AG04450 (cell line): ENCODE results near the gene TRIM28. TPM values are rescaled to one million over a fixed set of nuclear protein-coding genes. Genes with fewer than 3 reads are reported as not detected.
A peak's percentile ranks its signal among the peaks of the same experiment; 100 is the strongest.

Experiments
- CTCF ChIA-PET: fragments of 300-600, 350-600 bp; formaldehyde crosslinking; extraction: SDS; loops from one replicate; lab custom pipeline; 2022; ENCODE audit warnings: antibody characterized with exemption, inconsistent platforms; lab: Charles Lee
- POLR2A ChIA-PET: fragments of 350-600 bp; formaldehyde crosslinking; extraction: SDS; loops from one replicate; lab custom pipeline; 2021; ENCODE audit warnings: antibody characterized with exemption, inconsistent platforms; lab: Yijun Ruan, JAX
- DNase-seq: peaks from one replicate; pipeline ENCODE4 v3.0.0-alpha.2; 2011; ENCODE audit warnings: low read depth, low spot score
- H3K27ac ChIP-seq: one replicate; pipeline ENCODE4 v1.5.1; 2012; ENCODE audit warnings: low read depth, low read length, control low read depth
- H3K27me3 ChIP-seq: one replicate; pipeline ENCODE4 v1.6.0; 2012; ENCODE audit warnings: low read length; ENCODE audit not compliant: control insufficient read depth, insufficient read depth
- H3K4me3 ChIP-seq: 2 replicates; pipeline ENCODE4 v1.5.1; 2011; ENCODE audit warnings: mild to moderate bottlenecking, low read depth, low read length, control low read depth
- H3K9me3 ChIP-seq: 2 replicates; pipeline ENCODE4 v1.5.1; 2012; ENCODE audit warnings: low read length; ENCODE audit not compliant: control insufficient read depth, insufficient read depth
- polyA plus RNA-seq: library from polyadenylated mRNA; depleted of rRNA; stranded (reverse); fragments of >200 nt; gene quantifications from 2 replicates; pipeline ENCODE4 v1.2.3, GENCODE V29; 2011
- TF ChIP-seq, protein P1 (sequence below): IDR thresholded peaks from 2 replicates; pipeline ENCODE4 v1.5.1; 2011; ENCODE audit warnings: low read depth, low read length, control low read depth, inconsistent platforms

Gene TRIM28
- polyA plus RNA-seq, 1 experiment, result 313 TPM

DNA sequence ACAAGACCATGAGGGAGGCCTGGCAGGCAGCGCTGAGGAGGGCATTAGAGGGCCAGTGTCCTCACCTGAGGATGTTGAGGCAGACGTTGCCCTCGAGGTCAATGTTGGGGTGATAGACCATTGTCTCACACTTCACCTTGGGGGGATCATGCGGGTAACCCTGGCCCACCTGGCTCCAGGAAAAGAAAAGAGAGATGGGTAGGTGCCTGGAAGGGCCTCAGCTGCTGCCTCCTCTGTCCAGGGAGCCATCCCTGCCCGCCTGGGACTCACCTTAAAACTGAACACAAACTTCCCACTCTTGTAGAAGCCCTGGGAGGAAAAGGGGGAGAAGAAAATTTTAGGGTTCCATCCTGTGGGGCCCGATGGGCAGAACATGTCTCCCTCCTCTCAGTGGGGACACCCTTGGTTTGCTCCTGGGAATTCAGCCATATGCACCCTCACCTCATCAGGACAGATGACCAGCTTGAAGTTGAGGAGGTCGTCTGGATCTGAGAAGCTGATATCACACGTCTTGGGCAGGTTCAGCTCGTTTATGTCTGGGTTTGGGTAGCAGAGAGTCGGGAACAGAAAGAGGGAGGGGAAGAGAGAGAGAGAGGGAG is 12.9 kb downstream of the TRIM28 start:
- no peak for DNase-seq
- H3K27ac ChIP-seq, result peak overlapping the region; percentile 39
- POLR2A ChIA-PET, result interaction anchor here (1.0 to 1.1 kb wide), 2 partner anchors 13 to 37 kb away, joined by 3 to 5 read pairs; partner anchors contain the start of genes TRIM28 and ZBTB45

DNA sequence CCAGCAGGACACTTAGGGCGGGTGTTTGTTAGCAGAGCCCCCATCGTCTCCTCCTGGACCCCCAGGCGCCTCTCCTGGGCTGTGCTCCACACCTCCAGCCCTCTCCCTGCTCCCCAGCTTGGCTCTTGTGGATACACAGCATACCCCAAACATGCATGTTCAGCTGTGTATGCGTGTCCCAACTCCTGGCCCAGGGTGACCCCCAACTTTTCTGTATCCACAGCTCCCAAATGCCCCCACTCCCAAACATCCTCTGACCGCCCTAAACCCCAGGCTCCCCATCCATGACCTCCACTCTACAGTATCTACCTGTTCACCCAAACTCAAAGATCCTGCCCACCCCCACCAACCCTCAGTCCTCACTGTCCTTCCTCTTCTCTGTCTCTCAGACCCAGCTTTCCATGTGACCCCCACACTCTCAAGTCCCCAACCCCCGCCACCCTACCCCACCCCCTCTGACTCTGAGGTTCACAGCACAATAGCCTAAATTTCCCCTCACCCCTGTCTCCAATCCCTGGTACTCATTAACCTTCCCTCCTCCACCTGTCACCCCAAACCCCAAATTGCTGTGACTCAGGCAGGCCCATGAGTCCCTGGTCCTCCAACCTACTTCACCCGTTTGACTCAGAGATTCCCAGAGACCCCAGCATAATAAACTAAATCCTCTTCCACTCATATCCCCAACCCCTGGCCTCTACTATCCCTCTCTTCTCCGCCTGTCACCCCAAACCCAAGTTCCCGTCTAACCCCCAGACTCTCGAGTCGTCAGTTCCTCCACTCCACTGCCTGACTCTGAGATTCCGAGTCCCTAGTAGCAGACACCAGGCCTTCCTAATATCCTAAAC is 13.6 kb downstream of the TRIM28 start:
- TF ChIP-seq, protein P1, sequence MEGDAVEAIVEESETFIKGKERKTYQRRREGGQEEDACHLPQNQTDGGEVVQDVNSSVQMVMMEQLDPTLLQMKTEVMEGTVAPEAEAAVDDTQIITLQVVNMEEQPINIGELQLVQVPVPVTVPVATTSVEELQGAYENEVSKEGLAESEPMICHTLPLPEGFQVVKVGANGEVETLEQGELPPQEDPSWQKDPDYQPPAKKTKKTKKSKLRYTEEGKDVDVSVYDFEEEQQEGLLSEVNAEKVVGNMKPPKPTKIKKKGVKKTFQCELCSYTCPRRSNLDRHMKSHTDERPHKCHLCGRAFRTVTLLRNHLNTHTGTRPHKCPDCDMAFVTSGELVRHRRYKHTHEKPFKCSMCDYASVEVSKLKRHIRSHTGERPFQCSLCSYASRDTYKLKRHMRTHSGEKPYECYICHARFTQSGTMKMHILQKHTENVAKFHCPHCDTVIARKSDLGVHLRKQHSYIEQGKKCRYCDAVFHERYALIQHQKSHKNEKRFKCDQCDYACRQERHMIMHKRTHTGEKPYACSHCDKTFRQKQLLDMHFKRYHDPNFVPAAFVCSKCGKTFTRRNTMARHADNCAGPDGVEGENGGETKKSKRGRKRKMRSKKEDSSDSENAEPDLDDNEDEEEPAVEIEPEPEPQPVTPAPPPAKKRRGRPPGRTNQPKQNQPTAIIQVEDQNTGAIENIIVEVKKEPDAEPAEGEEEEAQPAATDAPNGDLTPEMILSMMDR, result no peak
- CTCF ChIA-PET, result interaction anchor here (0.9 to 1.9 kb wide), 2 partner anchors 38 kb away, joined by 3 to 5 read pairs; partner anchors contain the start of gene ZBTB45
- Histone ChIP-seq H3K9me3 (no peaks in the 10 kb centered on the region; the same call in 1 of the 2 replicates), H3K27me3 (no peaks in the 10 kb centered on the region), H3K4me3 (peak overlapping the region; percentile 95), H3K27ac (peak overlapping the region; percentile 61)
- DNase-seq, result no peak
- POLR2A ChIA-PET, result interaction anchor here (0.7 to 2.4 kb wide), 5 partner anchors 13 to 195 kb away, joined by 3 to 22 read pairs (median 5); partner anchors contain the start of genes TRIM28 and ZBTB45

More for the DNA sequence above, 12.9 kb downstream of the TRIM28 start:
- Histone ChIP-seq H3K9me3 (no peaks in the 10 kb centered on the region; the same call in 1 of the 2 replicates), H3K4me3 (peak overlapping the region; percentile 95), H3K27me3 (no peaks in the 10 kb centered on the region)
- TF ChIP-seq, protein P1, result no peak
- CTCF ChIA-PET, result interaction anchor here (0.9 kb wide), 1 partner anchor 37 kb away, joined by 3 read pairs; the partner anchor contains the start of gene ZBTB45

DNA sequence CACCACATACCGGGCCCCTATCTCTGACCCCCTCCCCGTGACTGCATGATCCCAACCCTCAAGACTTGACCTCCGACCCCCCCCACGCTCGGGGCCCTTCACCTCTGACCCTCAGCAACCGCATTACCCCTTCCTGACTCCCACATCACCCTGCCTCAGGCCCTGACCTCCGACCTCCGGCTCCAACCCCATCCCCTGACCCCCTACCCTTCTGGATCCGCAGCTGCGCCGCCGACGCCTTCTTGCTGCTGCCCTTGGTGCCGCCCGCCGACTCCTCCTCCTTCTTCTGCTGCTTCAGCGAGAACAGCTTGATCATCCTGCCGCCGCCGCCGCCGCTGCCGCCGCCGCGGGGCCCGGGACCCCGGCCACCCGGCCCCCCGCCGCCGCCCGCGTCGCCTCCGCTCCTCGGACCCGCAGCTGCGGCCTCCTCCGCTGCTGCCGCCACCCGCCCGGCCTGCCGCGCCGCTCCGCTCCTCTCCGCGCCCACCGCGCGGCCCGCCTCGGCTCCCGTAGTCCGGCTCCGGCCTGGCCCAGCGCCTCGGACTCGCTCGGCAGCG is 14.3 kb downstream of the TRIM28 start, which contains the start of gene UBE2M:
UBE2M (minus strand) TSS at position 546 of the 557 bp plus-strand sequence; CDS start at position 316, 230 bp downstream.
- Histone ChIP-seq H3K9me3 (peaks cover 4% of the 10 kb centered on the region; the same call in 1 of the 2 replicates), H3K27ac (peak within 1 kb of the TSS; percentile 99), H3K4me3 (peak within 1 kb of the TSS; percentile 95), H3K27me3 (no peaks in the 10 kb centered on the region)
- DNase-seq, result no peak
- TF ChIP-seq, protein P1, result no peak
- ChIA-PET POLR2A (interaction anchor here (0.7 to 2.4 kb wide), 4 partner anchors 14 to 195 kb away, joined by 4 to 22 read pairs (median 12); partner anchors contain the start of genes MZF1, TRIM28 and ZBTB45), CTCF (interaction anchor here (1.9 kb wide), 1 partner anchor 39 kb away, joined by 5 read pairs; the partner anchor contains the start of gene ZBTB45)

DNA sequence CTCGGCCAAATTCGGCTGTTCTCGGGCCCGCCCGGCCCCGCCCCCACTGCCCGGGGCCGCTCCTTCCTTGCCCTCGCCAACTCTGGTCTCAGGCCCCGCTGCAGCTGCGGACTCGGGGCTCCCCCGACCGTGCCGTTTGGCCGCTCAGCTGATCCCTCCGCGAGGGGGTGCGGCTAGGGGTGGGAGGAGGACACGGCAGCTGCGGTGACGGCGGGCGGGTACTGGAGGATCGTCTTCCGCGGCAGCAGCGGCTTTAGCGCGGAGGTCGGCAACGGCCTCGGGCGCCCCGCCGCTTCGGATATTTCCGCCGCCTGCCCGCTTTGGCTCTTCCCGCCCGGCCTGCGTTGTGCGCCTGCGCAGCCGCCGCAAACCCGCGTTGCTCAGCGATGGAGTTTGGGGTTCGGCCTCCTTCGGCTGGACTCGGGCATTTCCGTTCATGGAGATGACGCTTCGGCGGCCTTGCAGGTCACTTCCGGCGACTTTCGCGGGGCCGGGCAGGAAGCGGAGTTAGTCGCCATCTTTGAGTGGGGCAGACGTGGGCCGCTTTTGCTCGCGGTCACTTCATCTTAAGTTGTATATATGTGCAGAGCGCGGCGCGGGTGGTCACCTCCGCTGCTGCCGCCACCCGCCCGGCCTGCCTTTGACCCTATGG is 14.9 kb downstream of the TRIM28 start:
- peak; percentile 97 for DNase-seq
- Histone ChIP-seq H3K9me3 (peaks cover 4% of the 10 kb centered on the region; the same call in 1 of the 2 replicates), H3K27me3 (peaks cover 1% of the 10 kb centered on the region), H3K27ac (peak overlapping the region; percentile 99), H3K4me3 (peak overlapping the region; percentile 95)
- TF ChIP-seq, protein P1, result no peak
- CTCF ChIA-PET, result interaction anchor here (0.6 to 1.9 kb wide), 2 partner anchors 23 to 39 kb away, joined by 3 to 5 read pairs; partner anchors contain the start of gene ZBTB45
- POLR2A ChIA-PET, result interaction anchor here (0.7 to 2.4 kb wide), 5 partner anchors 14 to 196 kb away, joined by 4 to 22 read pairs (median 12); partner anchors contain the start of genes MZF1, TRIM28 and ZBTB45
